ENCODE data around the gene CLDN5.

The CLDN5 gene

DNA sequence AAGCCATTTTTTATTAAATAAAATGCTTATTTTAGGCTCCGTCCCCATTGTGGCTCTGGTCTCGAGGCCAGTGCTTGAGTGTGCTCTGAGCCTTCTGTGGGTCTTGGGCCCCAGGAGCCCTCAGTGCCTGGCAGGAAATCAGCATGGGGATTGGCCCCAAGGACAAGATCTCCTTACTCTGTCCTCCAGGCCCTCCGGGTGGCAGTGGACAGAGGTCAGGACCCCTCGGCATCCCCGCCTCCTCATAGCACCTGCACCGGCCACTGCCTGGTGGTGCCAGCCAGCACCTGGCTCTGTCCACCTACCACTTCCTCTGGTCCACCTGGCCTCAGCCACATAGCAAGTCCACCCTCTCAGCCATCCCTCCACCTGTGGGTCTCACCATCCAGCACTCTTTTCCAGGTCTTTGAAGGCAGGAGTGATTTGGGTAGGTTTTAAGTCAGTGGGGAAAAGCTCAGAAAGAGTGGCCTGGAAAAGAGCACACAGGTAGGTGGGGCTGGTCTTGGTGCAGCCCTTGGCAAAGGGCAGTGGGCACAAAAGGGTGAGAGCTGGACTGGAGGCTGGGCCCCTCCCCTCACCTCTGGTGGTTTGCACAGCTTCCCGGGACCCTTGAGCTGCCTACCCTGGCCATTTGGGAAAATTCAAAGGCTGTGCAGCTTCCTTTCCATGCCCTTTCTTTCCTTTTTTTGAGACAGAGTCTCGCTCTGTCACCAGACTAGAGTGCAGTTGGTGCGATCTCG is 3.5 kb downstream of the CLDN5 start:
- no peak for DNase-seq

DNA sequence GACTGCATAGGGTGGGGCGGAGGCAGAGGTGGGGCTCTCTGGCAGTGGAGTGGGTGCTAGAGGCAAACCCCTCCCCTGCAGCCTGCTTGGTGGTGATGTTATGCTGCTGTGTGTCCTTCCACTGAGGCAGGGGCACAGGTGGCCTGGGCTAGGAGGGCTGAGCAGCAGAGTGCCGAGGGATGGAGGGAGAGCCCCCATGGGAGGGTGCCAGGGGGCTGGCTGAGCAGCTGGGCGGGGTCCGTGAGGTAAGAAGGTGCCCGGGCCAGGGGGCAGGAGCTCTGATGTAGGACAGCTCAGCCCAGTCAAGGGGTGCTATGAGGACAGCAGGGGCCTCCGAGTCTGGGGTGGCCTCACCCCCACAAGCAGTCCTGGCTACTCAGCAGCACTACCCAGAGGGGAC is 4.2 kb downstream of the CLDN5 start:
- DNase-seq: no peak

DNA sequence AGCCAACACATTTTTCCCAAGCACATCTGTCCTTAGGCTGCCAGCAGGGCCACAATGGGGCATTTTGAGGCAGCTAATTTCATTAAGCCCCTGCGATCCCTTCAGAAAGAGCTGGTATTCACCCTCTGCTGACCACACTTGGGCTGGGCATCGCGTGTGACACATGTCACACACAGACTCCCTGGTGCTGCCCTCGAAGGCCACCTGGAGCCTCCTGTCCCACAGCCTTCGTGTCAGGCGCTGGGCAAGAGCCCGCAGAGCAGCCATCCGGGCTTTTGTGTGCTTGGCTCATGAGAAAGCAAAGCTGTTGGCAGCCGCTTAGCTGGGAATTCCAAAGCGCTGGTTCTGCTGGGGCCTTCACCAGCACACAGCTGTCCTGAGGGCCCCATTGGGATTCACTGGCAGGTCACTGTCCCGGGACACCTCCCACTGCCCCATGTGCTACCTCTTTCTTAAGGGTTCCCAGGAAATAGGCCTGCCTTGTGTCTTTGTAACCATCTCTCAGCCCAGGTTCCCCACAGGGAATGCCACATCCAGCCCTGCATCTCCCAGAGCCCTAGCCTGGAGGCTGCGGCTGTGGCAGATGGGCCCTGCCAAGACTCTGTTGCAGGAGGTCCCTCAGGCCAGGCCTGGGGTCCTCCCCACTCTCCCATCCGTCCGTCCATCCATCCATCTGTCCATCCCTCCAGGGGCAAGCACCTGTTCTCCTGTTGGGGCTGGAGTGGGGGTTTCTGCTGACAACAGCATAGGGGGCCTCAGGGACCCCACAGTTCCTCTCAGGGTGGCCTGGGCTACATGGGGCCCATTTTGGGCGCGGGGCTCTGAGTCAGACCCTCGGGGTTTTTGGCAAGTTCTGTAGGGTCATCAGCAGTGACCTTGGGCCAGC is 4.9 kb downstream of the CLDN5 start:
- no peak for DNase-seq

GRCh38 chr22:19518635-19519034 is 5.6 kb downstream of the CLDN5 start:
- DNase-seq: no peak

DNA sequence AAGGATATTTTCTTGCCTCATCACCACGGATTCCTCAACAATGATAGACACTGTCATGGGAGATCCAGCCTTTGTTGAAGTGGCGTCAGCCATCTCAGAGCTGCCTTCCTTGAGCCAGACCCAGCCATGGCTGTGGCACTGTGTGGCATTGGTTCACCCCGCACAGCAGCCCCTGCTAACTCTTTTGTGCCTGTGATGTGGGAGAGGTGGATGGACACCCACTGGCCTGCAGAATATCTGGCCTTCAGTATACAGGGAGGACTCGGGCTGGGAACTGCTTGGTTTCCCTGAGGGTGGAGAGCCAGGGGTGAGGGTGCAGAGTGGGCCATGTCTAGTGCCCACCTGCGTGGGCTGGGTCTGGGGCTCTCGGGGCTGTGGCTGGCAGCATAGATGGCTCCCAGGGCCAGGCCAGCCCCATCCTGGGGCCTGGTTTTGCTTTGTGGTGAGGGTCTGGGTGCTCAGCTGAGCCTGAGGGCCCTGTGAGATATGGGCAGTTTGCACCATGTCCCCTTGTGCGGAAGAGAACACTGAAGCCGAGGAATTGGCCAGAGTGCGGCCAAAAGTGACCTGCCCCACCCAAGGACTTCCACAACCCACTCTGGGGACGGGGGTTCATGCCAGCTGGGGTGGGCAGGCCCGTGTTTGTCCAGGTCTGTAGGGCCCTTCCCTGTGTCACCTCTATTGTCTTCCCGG is 6.1 kb downstream of the CLDN5 start:
- DNase-seq: no peak

GRCh38 chr22:19517171-19517500 is 7.1 kb downstream of the CLDN5 start:
- no peak for DNase-seq

DNA sequence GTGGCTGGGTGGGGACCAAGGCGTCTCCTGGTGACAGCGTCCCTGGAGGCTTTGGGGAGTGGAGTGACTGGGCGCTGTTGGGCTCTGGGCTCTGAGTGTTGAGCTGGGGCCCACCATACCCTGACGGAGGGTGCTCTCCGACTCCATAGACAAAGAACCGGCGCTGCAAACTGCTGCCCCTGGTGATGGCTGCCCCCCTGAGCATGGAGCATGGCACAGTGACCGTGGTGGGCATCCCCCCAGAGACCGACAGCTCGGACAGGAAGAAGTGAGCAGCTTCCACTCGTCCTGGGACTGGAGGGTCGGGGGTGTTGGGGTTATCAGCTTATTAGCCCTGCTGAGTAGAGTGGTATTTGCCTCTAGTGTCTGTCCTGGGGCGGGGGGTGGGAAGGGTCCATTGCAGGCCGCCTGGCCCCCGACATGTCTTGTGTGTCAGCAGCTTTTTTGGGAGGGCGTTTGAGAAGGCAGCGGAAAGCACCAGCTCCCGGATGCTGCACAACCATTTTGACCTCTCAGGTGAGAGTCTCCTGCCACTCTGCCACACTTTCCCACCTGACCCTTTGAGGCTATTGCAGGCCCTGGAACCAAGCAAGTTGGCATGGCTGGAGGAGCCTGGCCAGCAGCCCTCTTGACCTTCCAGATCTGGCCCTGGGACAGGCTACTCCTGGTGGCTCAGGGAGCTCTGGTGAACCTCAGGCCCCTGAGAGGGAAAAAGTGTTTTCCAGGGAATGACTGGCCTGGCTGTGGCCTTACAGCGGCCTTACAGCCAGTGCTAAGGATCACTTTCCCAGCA is 7.6 kb downstream of the CLDN5 start:
- DNase-seq: no peak

DNA sequence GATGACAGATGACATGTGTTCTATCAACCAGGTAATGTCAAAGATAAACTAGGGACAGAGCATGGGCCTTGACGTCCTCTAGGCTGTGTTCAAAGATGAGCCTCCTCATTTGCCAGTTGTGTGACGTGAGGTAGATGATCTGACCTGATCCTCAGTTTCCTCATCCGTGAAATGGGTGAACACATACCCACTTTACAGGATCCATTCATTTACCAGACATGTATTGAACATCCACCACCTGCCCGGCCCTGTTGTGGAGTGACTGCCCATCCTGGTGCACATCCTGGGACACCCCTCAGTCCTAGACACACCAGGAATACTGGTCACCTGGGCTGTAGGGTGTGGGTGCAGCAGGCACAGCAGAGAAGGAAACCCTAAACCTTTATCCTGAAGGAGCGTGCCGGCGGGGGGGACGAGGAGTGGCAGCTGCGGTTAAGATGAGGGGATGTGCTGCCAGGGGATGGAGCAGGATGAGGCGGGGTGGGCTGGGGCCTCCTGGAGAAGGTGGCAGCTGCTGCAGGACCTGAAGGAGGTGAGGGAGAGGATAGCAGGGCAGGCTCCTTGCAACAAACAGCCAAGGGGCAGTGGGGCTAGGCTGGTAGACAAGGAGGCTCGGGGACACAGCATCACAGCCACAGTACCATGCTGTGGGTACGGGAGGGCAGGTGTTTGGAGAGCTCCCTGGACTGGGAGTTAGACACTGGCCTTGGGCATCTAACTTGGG is 8.4 kb downstream of the CLDN5 start:
- no peak for DNase-seq

- DNase-seq: peak; percentile 95
Measured at GRCh38 chr22:19514831-19515565, 9.2 kb downstream of the CLDN5 start.

- DNase-seq: no peak
Measured at GRCh38 chr22:19513823-19514222, 10.4 kb downstream of the CLDN5 start.

DNA sequence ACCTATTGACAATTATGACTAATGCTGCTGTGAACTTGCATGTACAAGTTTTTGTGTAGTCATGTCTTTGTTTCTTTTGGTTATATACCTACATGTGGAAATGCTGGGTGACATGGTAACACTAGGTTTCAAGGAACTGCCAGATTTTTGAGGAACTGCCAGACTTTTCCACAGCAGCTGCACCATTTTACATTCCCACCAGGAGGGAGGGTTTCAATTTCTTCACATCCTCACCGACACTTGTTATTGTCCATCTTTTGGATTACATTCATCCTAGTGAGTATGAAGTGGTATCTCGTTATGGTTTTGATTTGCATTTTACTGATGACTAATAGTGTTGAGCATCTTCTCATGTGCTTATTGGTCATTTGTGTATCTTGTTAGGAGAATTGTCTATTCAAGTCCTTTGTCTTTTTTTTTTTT is 13.3 kb downstream of the CLDN5 start:
- DNase-seq: no peak

GRCh38 chr22:19509923-19510322 is 14.3 kb downstream of the CLDN5 start:
- no peak for DNase-seq

GRCh38 chr22:19509191-19509590 is 15.0 kb downstream of the CLDN5 start:
- no peak for DNase-seq

DNA sequence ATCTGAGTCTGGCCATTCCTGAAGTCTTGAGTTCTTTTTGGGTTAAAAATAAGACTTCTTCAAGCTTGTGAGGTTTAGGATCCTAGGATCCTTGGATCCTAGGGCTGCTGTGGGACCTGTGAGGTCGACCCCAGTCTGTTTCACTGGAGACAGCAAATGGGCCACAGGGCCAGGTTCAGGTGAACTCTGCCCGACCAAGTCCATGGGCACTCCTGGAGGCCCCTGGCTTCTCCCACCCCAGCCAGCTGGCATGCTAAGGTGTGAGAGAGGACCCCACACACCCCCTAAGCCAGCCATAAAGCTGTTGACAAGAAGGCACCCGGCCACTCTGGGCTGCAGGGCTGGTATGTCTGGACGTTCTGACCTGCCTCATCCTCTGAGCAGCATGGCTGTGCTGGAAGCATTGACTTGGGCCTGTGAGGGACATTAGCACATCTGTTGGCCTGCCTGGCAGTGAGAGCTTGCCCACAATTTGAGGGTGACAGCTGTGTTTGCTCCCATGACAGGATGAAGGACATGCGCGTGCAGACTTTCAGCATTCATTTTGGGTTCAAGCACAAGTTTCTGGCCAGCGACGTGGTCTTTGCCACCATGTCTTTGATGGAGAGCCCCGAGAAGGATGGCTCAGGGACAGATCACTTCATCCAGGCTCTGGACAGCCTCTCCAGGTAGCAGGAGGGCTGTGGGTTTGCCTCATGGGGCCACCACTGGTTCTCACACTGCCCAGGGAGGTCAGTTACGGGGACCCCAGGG is 16.0 kb downstream of the CLDN5 start:
- no peak for DNase-seq

DNA sequence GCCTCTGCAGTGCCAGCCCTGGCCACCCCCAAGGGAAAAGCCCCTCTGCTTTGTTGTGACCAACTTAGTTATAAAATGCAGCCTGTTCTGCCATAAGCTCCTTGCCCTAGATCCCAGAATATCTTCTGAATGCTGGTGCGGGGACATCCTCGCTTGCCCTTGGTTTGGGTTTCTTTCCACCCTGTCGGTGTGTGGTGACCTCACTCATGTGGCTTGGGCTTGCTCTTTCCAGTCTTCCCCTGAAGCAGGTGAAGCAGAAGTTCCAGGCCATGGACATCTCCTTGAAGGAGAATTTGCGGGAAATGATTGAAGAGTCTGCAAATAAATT is 16.7 kb downstream of the CLDN5 start:
- DNase-seq: no peak

DNA sequence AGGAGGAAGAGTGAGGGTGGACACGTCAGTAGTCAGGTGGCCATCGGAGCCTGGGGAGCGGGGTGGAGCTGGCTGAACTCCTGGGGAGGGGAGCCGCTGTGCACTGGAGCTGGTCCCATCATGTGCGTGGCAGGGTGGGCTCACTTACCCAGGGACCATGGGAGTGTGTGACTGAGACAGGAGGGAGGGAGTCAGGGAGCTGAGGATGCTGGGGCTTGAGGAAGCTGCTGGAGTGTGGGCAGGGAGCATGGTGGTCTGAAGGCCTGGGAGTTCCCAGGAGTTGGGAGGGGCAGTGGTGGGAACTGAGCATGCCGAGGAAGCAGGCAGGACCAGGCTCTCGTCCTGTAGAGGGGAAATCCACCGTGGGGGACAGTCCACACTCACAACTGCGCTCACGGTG is 18.0 kb downstream of the CLDN5 start:
- DNase-seq: no peak

- DNase-seq: no peak
Measured at GRCh38 chr22:19505735-19506126, 18.5 kb downstream of the CLDN5 start.

DNA sequence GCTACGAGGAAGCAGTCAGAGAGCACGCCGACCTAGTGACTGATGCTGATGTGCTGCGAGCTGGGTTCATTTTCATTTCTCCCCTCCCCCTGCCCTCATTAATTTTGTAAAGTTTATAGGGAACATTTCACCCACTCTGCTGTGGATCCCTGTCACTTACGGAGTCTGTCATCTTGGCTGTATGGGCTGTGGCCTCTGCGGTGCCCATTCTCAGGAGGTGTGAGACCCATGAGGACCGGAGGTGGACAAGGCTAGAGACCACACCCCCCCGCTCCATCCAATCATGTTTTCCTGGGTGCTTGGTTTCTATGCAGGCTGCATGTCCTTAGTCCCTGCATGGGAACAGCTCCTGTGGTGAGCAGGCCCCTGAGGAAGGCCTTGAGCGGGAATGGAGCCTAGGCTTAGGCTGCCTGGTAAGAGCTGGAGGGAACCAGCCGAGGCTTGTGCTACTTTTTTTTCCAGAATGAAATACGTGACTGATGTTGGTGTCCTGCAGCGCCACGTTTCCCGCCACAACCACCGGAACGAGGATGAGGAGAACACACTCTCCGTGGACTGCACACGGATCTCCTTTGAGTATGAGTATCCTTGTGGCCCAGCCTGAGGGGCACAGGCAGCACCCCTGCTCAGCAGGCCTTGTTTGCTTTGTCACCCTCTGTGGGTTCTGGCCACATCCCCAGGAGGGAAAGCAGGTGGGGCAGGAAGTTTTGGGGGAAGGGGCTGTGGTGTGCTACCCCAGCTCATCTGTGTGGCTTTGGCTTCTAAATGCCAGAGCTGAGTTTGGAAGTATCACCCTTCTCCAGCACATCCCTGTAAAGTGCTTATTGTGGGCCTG is 19.1 kb downstream of the CLDN5 start:
- no peak for DNase-seq

GRCh38 chr22:19503869-19504268 is 20.3 kb downstream of the CLDN5 start:
- DNase-seq: peak; percentile 15

GRCh38 chr22:19503367-19503766 is 20.8 kb downstream of the CLDN5 start:
- DNase-seq: no peak
